Measurements from ENCODE around the gene TRAPPC5. TPM values are rescaled to one million over a fixed set of nuclear protein-coding genes. Genes with fewer than 3 reads are reported as not detected.
A peak's percentile ranks its signal among the peaks of the same experiment; 100 is the strongest.

The TRAPPC5 gene
- polyA plus RNA-seq, 1 donor = 51.2 TPM

GRCh38 chr19:7661744-7662538, 18.7 kb upstream of the TRAPPC5 start:
- 60% methylated on average over 1 of the region's 8 CpGs for WGBS (ENCODE audit: insufficient coverage, low lambda C conversion rate)
- no peak for DNase-seq
- no peak overlapping the region for H3K4me3 ChIP-seq (ENCODE audit: low read length)
- no peaks in the 10 kb centered on the region for H3K9me3 ChIP-seq (ENCODE audit: control insufficient read depth, low read depth, low read length)
- H3K27me3 ChIP-seq (ENCODE audit: control insufficient read depth, insufficient read depth, low read length) = no peaks in the 10 kb centered on the region
- no peaks in the 10 kb centered on the region for H3K36me3 ChIP-seq (ENCODE audit: control insufficient read depth, insufficient read depth, low read length)
- H3K27ac ChIP-seq (ENCODE audit: low read length) = no peak overlapping the region
- no peaks in the 10 kb centered on the region for H3K4me1 ChIP-seq (ENCODE audit: control insufficient read depth, insufficient read depth, low read length)

GRCh38 chr19:7662657-7663056, 18.0 kb upstream of the TRAPPC5 start:
- H3K27ac ChIP-seq (ENCODE audit: low read length) = no peak overlapping the region
- H3K4me1 ChIP-seq (ENCODE audit: control insufficient read depth, insufficient read depth, low read length) = no peaks in the 10 kb centered on the region
- H3K9me3 ChIP-seq (ENCODE audit: control insufficient read depth, low read depth, low read length) = no peaks in the 10 kb centered on the region
- H3K36me3 ChIP-seq (ENCODE audit: control insufficient read depth, insufficient read depth, low read length) = no peaks in the 10 kb centered on the region
- no CpG with 5 or more reads among the region's 14 CpGs for WGBS (ENCODE audit: insufficient coverage, low lambda C conversion rate)
- H3K27me3 ChIP-seq (ENCODE audit: control insufficient read depth, insufficient read depth, low read length) = no peaks in the 10 kb centered on the region
- DNase-seq = no peak
- no peak overlapping the region for H3K4me3 ChIP-seq (ENCODE audit: low read length)

- no peak overlapping the region for H3K27ac ChIP-seq (ENCODE audit: low read length)
- no peaks in the 10 kb centered on the region for H3K36me3 ChIP-seq (ENCODE audit: control insufficient read depth, insufficient read depth, low read length)
- H3K9me3 ChIP-seq (ENCODE audit: control insufficient read depth, low read depth, low read length) = no peaks in the 10 kb centered on the region
- H3K27me3 ChIP-seq (ENCODE audit: control insufficient read depth, insufficient read depth, low read length) = no peaks in the 10 kb centered on the region
- no peak overlapping the region for H3K4me3 ChIP-seq (ENCODE audit: low read length)
- DNase-seq = no peak
- H3K4me1 ChIP-seq (ENCODE audit: control insufficient read depth, insufficient read depth, low read length) = no peaks in the 10 kb centered on the region
- WGBS (ENCODE audit: insufficient coverage, low lambda C conversion rate) = 40% methylated on average over 1 of the region's 7 CpGs
These were observed 16.9 kb upstream of the TRAPPC5 start for GRCh38 chr19:7663706-7664105.

GRCh38 chr19:7665076-7665475, 15.6 kb upstream of the TRAPPC5 start:
- no peak for DNase-seq
- Histone ChIP-seq H3K27me3 (ENCODE audit: control insufficient read depth, insufficient read depth, low read length) (peaks cover 10% of the 10 kb centered on the region), H3K4me1 (ENCODE audit: control insufficient read depth, insufficient read depth, low read length) (no peaks in the 10 kb centered on the region), H3K27ac (ENCODE audit: low read length) (no peak overlapping the region), H3K36me3 (ENCODE audit: control insufficient read depth, insufficient read depth, low read length) (no peaks in the 10 kb centered on the region), H3K9me3 (ENCODE audit: control insufficient read depth, low read depth, low read length) (no peaks in the 10 kb centered on the region), H3K4me3 (ENCODE audit: low read length) (no peak overlapping the region)
- WGBS (ENCODE audit: insufficient coverage, low lambda C conversion rate) = 80% methylated on average over 1 of the region's 4 CpGs

- Histone ChIP-seq H3K4me3 (ENCODE audit: low read length) (no peak within 1 kb of the TSS), H3K36me3 (ENCODE audit: control insufficient read depth, insufficient read depth, low read length) (no peaks in the 10 kb centered on the region), H3K27ac (ENCODE audit: low read length) (no peak within 1 kb of the TSS), H3K4me1 (ENCODE audit: control insufficient read depth, insufficient read depth, low read length) (no peaks in the 10 kb centered on the region), H3K27me3 (ENCODE audit: control insufficient read depth, insufficient read depth, low read length) (peaks cover 31% of the 10 kb centered on the region), H3K9me3 (ENCODE audit: control insufficient read depth, low read depth, low read length) (no peaks in the 10 kb centered on the region)
- no peak for DNase-seq
- WGBS (ENCODE audit: insufficient coverage, low lambda C conversion rate) = no CpG with 5 or more reads among the region's 9 CpGs
These were observed 11.8 kb upstream of the TRAPPC5 start, which contains the start of gene RETN for GRCh38 chr19:7668842-7669241. Gene RETN (plus strand): TSS chr19:7669049. CDS start chr19:7669327, 278 bp downstream.

GRCh38 chr19:7669641-7670040, 11.0 kb upstream of the TRAPPC5 start:
- no peaks in the 10 kb centered on the region for H3K9me3 ChIP-seq (ENCODE audit: control insufficient read depth, low read depth, low read length)
- H3K36me3 ChIP-seq (ENCODE audit: control insufficient read depth, insufficient read depth, low read length) = no peaks in the 10 kb centered on the region
- no peak for DNase-seq
- peaks cover 31% of the 10 kb centered on the region for H3K27me3 ChIP-seq (ENCODE audit: control insufficient read depth, insufficient read depth, low read length)
- H3K4me1 ChIP-seq (ENCODE audit: control insufficient read depth, insufficient read depth, low read length) = no peaks in the 10 kb centered on the region
- no peak overlapping the region for H3K4me3 ChIP-seq (ENCODE audit: low read length)
- WGBS (ENCODE audit: insufficient coverage, low lambda C conversion rate) = no CpG with 5 or more reads among the region's 9 CpGs
- no peak overlapping the region for H3K27ac ChIP-seq (ENCODE audit: low read length)

GRCh38 chr19:7670150-7670783, 10.4 kb upstream of the TRAPPC5 start:
- Histone ChIP-seq H3K4me3 (ENCODE audit: low read length) (no peak overlapping the region), H3K27ac (ENCODE audit: low read length) (no peak overlapping the region)

GRCh38 chr19:7670790-7671189, 9.8 kb upstream of the TRAPPC5 start:
- H3K36me3 ChIP-seq (ENCODE audit: control insufficient read depth, insufficient read depth, low read length) = no peaks in the 10 kb centered on the region
- WGBS (ENCODE audit: insufficient coverage, low lambda C conversion rate) = no CpG with 5 or more reads among the region's 9 CpGs
- no peaks in the 10 kb centered on the region for H3K4me1 ChIP-seq (ENCODE audit: control insufficient read depth, insufficient read depth, low read length)
- peaks cover 32% of the 10 kb centered on the region for H3K27me3 ChIP-seq (ENCODE audit: control insufficient read depth, insufficient read depth, low read length)
- H3K27ac ChIP-seq (ENCODE audit: low read length) = no peak overlapping the region
- H3K9me3 ChIP-seq (ENCODE audit: control insufficient read depth, low read depth, low read length) = no peaks in the 10 kb centered on the region
- no peak for DNase-seq
- H3K4me3 ChIP-seq (ENCODE audit: low read length) = no peak overlapping the region

More at GRCh38 chr19:7670150-7670783, 10.4 kb upstream of the TRAPPC5 start:
- Histone ChIP-seq H3K4me1 (ENCODE audit: control insufficient read depth, insufficient read depth, low read length) (no peaks in the 10 kb centered on the region), H3K9me3 (ENCODE audit: control insufficient read depth, low read depth, low read length) (no peaks in the 10 kb centered on the region), H3K36me3 (ENCODE audit: control insufficient read depth, insufficient read depth, low read length) (no peaks in the 10 kb centered on the region), H3K27me3 (ENCODE audit: control insufficient read depth, insufficient read depth, low read length) (peaks cover 31% of the 10 kb centered on the region)
- no CpG with 5 or more reads among the region's 43 CpGs for WGBS (ENCODE audit: insufficient coverage, low lambda C conversion rate)
- peak; percentile 40 to 44 for DNase-seq

GRCh38 chr19:7672522-7672921, 8.1 kb upstream of the TRAPPC5 start:
- Histone ChIP-seq H3K27me3 (ENCODE audit: control insufficient read depth, insufficient read depth, low read length) (peaks cover 45% of the 10 kb centered on the region), H3K9me3 (ENCODE audit: control insufficient read depth, low read depth, low read length) (no peaks in the 10 kb centered on the region), H3K27ac (ENCODE audit: low read length) (no peak overlapping the region), H3K36me3 (ENCODE audit: control insufficient read depth, insufficient read depth, low read length) (no peaks in the 10 kb centered on the region), H3K4me3 (ENCODE audit: low read length) (no peak overlapping the region), H3K4me1 (ENCODE audit: control insufficient read depth, insufficient read depth, low read length) (no peaks in the 10 kb centered on the region)
- no CpG with 5 or more reads among the region's 9 CpGs for WGBS (ENCODE audit: insufficient coverage, low lambda C conversion rate)
- no peak for DNase-seq

- WGBS (ENCODE audit: insufficient coverage, low lambda C conversion rate) = 88% methylated on average over 2 of the region's 21 CpGs
- Histone ChIP-seq H3K27me3 (ENCODE audit: control insufficient read depth, insufficient read depth, low read length) (peaks cover 53% of the 10 kb centered on the region), H3K27ac (ENCODE audit: low read length) (no peak overlapping the region)
These were observed 6.3 kb upstream of the TRAPPC5 start for GRCh38 chr19:7674010-7675005.

More at GRCh38 chr19:7674010-7675005, 6.3 kb upstream of the TRAPPC5 start:
- Histone ChIP-seq H3K4me3 (ENCODE audit: low read length) (no peak overlapping the region), H3K4me1 (ENCODE audit: control insufficient read depth, insufficient read depth, low read length) (no peaks in the 10 kb centered on the region), H3K9me3 (ENCODE audit: control insufficient read depth, low read depth, low read length) (no peaks in the 10 kb centered on the region), H3K36me3 (ENCODE audit: control insufficient read depth, insufficient read depth, low read length) (no peaks in the 10 kb centered on the region)
- peak in 1 of 2 donors; percentile 55 for DNase-seq
